Measurements from ENCODE around the gene UBE2Q2.

DNA sequence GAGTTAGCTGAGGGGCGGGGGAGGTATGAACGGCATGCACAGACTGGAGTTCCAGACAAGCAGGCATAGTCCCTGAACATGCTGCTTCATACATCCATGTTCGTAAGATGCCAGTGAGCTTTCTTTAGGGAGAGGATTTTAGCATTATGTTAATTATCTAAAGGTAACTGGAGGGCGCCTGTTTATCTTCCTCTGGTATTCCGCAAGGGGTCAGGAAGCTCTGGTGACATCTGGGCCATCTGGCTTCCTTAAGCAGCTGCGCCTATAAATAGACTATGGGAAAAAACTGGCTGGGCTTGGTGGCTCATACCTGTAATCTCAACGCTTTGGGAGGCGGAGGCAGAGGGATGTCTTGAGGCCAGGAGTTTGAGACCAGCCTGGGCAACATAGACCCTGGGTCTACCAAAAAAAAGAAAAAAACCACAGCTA lies 58.9 kb downstream of the UBE2Q2 start:
- TF ChIP-seq, protein P1, sequence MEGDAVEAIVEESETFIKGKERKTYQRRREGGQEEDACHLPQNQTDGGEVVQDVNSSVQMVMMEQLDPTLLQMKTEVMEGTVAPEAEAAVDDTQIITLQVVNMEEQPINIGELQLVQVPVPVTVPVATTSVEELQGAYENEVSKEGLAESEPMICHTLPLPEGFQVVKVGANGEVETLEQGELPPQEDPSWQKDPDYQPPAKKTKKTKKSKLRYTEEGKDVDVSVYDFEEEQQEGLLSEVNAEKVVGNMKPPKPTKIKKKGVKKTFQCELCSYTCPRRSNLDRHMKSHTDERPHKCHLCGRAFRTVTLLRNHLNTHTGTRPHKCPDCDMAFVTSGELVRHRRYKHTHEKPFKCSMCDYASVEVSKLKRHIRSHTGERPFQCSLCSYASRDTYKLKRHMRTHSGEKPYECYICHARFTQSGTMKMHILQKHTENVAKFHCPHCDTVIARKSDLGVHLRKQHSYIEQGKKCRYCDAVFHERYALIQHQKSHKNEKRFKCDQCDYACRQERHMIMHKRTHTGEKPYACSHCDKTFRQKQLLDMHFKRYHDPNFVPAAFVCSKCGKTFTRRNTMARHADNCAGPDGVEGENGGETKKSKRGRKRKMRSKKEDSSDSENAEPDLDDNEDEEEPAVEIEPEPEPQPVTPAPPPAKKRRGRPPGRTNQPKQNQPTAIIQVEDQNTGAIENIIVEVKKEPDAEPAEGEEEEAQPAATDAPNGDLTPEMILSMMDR (IDR thresholded peaks at IDR 0.05) = no peak
- no peak for TF ChIP-seq POLR2A (IDR thresholded peaks at IDR 0.05)
- no peak for TF ChIP-seq EP300 (IDR thresholded peaks at IDR 0.05)
